ENCODE measurements around the gene TEX22. TPM values are rescaled to one million over a fixed set of nuclear protein-coding genes. Genes with fewer than 3 reads are reported as not detected.
A peak's percentile ranks its signal among the peaks of the same experiment; 100 is the strongest.

Gene TEX22
- total RNA-seq, 1 donor from 2014 or later: not detected

GRCh38 chr14:105350450-105351244 is 47.7 kb upstream of the TEX22 start:
- Histone ChIP-seq H3K4me2 (no peak overlapping the region), H3K4me1 (no peaks in the 10 kb centered on the region), H3K9me3 (ENCODE audit: low read depth) (no peaks in the 10 kb centered on the region), H3K27ac (no peak overlapping the region), H3K79me2 (ENCODE audit: low read depth) (no peaks in the 10 kb centered on the region), H4K20me1 (ENCODE audit: low read depth) (peaks cover 27% of the 10 kb centered on the region), H3F3A (ENCODE audit: low read depth) (peaks cover 7% of the 10 kb centered on the region), H3K27me3 (no peaks in the 10 kb centered on the region), H3K4me3 (no peak overlapping the region), H3K9ac (no peak overlapping the region), H3K36me3 (no peaks in the 10 kb centered on the region), H2AFZ (replicated peaks) (no peak overlapping the region)
- no peak for DNase-seq (ENCODE audit: low spot score)
- TF ChIP-seq EZH2 (IDR thresholded peaks at IDR 0.05): no peak
- no peak for TF ChIP-seq EZH2phosphoT487 (IDR thresholded peaks at IDR 0.05)
- no peak for TF ChIP-seq CTCF (IDR thresholded peaks at IDR 0.05)
- H3K9me3 Mint-ChIP-seq: peaks cover 4% of the 10 kb centered on the region
- no peak overlapping the region for H3K4me3 Mint-ChIP-seq
- peaks cover 13% of the 10 kb centered on the region for H3K4me1 Mint-ChIP-seq
- peaks cover 3% of the 10 kb centered on the region for H3K36me3 Mint-ChIP-seq
- peaks cover 2% of the 10 kb centered on the region for H3K27me3 Mint-ChIP-seq (ENCODE audit: insufficient read depth, low read depth)
- H3K27ac Mint-ChIP-seq: no peak overlapping the region

- no peaks in the 10 kb centered on the region for H3K36me3 Mint-ChIP-seq
- no peak overlapping the region for H3K27ac ChIP-seq
- no peak overlapping the region for H3K4me3 ChIP-seq
- H2AFZ ChIP-seq (replicated peaks): no peak overlapping the region
- no peak overlapping the region for H3K27ac Mint-ChIP-seq
- DNase-seq (ENCODE audit: low spot score): no peak
- peaks cover 11% of the 10 kb centered on the region for H3F3A ChIP-seq (ENCODE audit: low read depth)
- H4K20me1 ChIP-seq (ENCODE audit: low read depth): peaks cover 30% of the 10 kb centered on the region
- H3K4me2 ChIP-seq: no peak overlapping the region
- peaks cover 10% of the 10 kb centered on the region for H3K4me1 Mint-ChIP-seq
- H3K9me3 ChIP-seq (ENCODE audit: low read depth): no peaks in the 10 kb centered on the region
- no peak overlapping the region for H3K9ac ChIP-seq
- H3K4me1 ChIP-seq: no peaks in the 10 kb centered on the region
- H3K36me3 ChIP-seq: no peaks in the 10 kb centered on the region
- no peaks in the 10 kb centered on the region for H3K27me3 ChIP-seq
- no peak overlapping the region for H3K4me3 Mint-ChIP-seq
- H3K27me3 Mint-ChIP-seq (ENCODE audit: insufficient read depth, low read depth): peaks cover 2% of the 10 kb centered on the region
- no peak for TF ChIP-seq CTCF (IDR thresholded peaks at IDR 0.05)
- no peak for TF ChIP-seq EZH2phosphoT487 (IDR thresholded peaks at IDR 0.05)
- TF ChIP-seq EZH2 (IDR thresholded peaks at IDR 0.05): no peak
- H3K9me3 Mint-ChIP-seq: peaks cover 2% of the 10 kb centered on the region
- no peaks in the 10 kb centered on the region for H3K79me2 ChIP-seq (ENCODE audit: low read depth)
Measured at GRCh38 chr14:105351410-105351809, 46.9 kb upstream of the TEX22 start.

- Histone ChIP-seq H3K9me3 (ENCODE audit: low read depth) (no peaks in the 10 kb centered on the region), H3K4me3 (no peak overlapping the region), H4K20me1 (ENCODE audit: low read depth) (peaks cover 35% of the 10 kb centered on the region), H3K4me2 (no peak overlapping the region), H3K27ac (no peak overlapping the region), H3K79me2 (ENCODE audit: low read depth) (no peaks in the 10 kb centered on the region), H3K4me1 (peaks cover 6% of the 10 kb centered on the region), H3K36me3 (no peaks in the 10 kb centered on the region), H3K27me3 (no peaks in the 10 kb centered on the region), H3F3A (ENCODE audit: low read depth) (peaks cover 16% of the 10 kb centered on the region), H2AFZ (replicated peaks) (no peak overlapping the region), H3K9ac (no peak overlapping the region)
- Mint-ChIP-seq H3K4me3 (no peak overlapping the region), H3K9me3 (peaks cover 2% of the 10 kb centered on the region), H3K27ac (no peak overlapping the region), H3K36me3 (no peaks in the 10 kb centered on the region), H3K4me1 (peaks cover 12% of the 10 kb centered on the region), H3K27me3 (ENCODE audit: insufficient read depth, low read depth) (peaks cover 4% of the 10 kb centered on the region)
- TF ChIP-seq EZH2 (IDR thresholded peaks at IDR 0.05) (no peak), EZH2phosphoT487 (IDR thresholded peaks at IDR 0.05) (no peak), CTCF (IDR thresholded peaks at IDR 0.05) (peak; percentile 87)
- peak; percentile 86 for DNase-seq (ENCODE audit: low spot score)
Measured at GRCh38 chr14:105351920-105352851, 46.2 kb upstream of the TEX22 start.

All from neural progenitor cell (in vitro differentiated cells).